Measurements from ENCODE around the gene PHACTR3. TPM values are rescaled to one million over a fixed set of nuclear protein-coding genes. Genes with fewer than 3 reads are reported as not detected.

The PHACTR3 gene
- total RNA-seq, 1 experiment from 2014 or later: 0.11 TPM

- ChIA-PET CTCF (no interaction called here), POLR2A (no interaction called here)
- TF ChIP-seq CTCF (IDR thresholded peaks at IDR 0.05; ENCODE audit: insufficient read depth in 1 of 2, low read depth in 1 of 2, low read length in 1 of 2, severe bottlenecking in 1 of 2, unreplicated experiment in 1 of 2): no peak
- Mint-ChIP-seq H3K27me3 (ENCODE audit: insufficient read depth, unreplicated experiment) (peaks cover 30% of the 10 kb centered on the region), H3K9me3 (ENCODE audit: unreplicated experiment) (no peaks in the 10 kb centered on the region), H3K4me1 (ENCODE audit: low read depth, unreplicated experiment) (no peaks in the 10 kb centered on the region), H3K4me3 (ENCODE audit: unreplicated experiment) (no peak overlapping the region), H3K27ac (ENCODE audit: unreplicated experiment) (no peak overlapping the region), H3K36me3 (ENCODE audit: insufficient read depth, unreplicated experiment) (no peaks in the 10 kb centered on the region)
- intact Hi-C loops (cut with micrococcal nuclease; ENCODE audit: unreplicated experiment): no loop called here
- Histone ChIP-seq H3K4me1 (no peaks in the 10 kb centered on the region), H3K4me3 (ENCODE audit: low read depth, low read length) (no peak overlapping the region), H3K27me3 (replicated peaks; ENCODE audit: control insufficient read depth, insufficient read depth, low read length) (no peaks in the 10 kb centered on the region; the same call in 1 of the 2 replicates), H3K36me3 (ENCODE audit: control insufficient read depth, insufficient read depth, low read length) (no peaks in the 10 kb centered on the region), H3K9me3 (no peaks in the 10 kb centered on the region)
- no TSS peak for BruUV-seq (replicated peaks)
- DNase-seq: no peak
Observed at GRCh38 chr20:59676851-59677182, 72.5 kb downstream of the PHACTR3 start.

- H3K27me3 Mint-ChIP-seq (ENCODE audit: insufficient read depth, unreplicated experiment): peaks cover 36% of the 10 kb centered on the region
- Histone ChIP-seq H3K9me3 (no peaks in the 10 kb centered on the region), H3K4me1 (no peaks in the 10 kb centered on the region), H3K4me3 (ENCODE audit: low read depth, low read length) (no peak overlapping the region), H3K27me3 (replicated peaks; ENCODE audit: control insufficient read depth, insufficient read depth, low read length) (no peaks in the 10 kb centered on the region; the same call in 1 of the 2 replicates), H3K36me3 (ENCODE audit: control insufficient read depth, insufficient read depth, low read length) (no peaks in the 10 kb centered on the region)
- no peak for DNase-seq
- no peak for TF ChIP-seq CTCF (IDR thresholded peaks at IDR 0.05; ENCODE audit: insufficient read depth in 1 of 2, low read depth in 1 of 2, low read length in 1 of 2, severe bottlenecking in 1 of 2, unreplicated experiment in 1 of 2)
- ChIA-PET POLR2A (no interaction called here), CTCF (no interaction called here)
- no peaks in the 10 kb centered on the region for H3K36me3 Mint-ChIP-seq (ENCODE audit: insufficient read depth, unreplicated experiment)
- H3K4me3 Mint-ChIP-seq (ENCODE audit: unreplicated experiment): no peak overlapping the region
- intact Hi-C loops (cut with micrococcal nuclease; ENCODE audit: unreplicated experiment): no loop called here
- BruUV-seq (replicated peaks): no TSS peak
- H3K27ac Mint-ChIP-seq (ENCODE audit: unreplicated experiment): no peak overlapping the region
- H3K4me1 Mint-ChIP-seq (ENCODE audit: low read depth, unreplicated experiment): no peaks in the 10 kb centered on the region
- no peaks in the 10 kb centered on the region for H3K9me3 Mint-ChIP-seq (ENCODE audit: unreplicated experiment)
Observed at GRCh38 chr20:59677586-59677985, 73.2 kb downstream of the PHACTR3 start.

GRCh38 chr20:59678288-59678687 lies 73.9 kb downstream of the PHACTR3 start:
- Histone ChIP-seq H3K9me3 (no peaks in the 10 kb centered on the region), H3K4me1 (no peaks in the 10 kb centered on the region), H3K27me3 (replicated peaks; ENCODE audit: control insufficient read depth, insufficient read depth, low read length) (no peaks in the 10 kb centered on the region; the same call in 1 of the 2 replicates), H3K4me3 (ENCODE audit: low read depth, low read length) (no peak overlapping the region), H3K36me3 (ENCODE audit: control insufficient read depth, insufficient read depth, low read length) (no peaks in the 10 kb centered on the region)
- no peak for TF ChIP-seq CTCF (IDR thresholded peaks at IDR 0.05; ENCODE audit: insufficient read depth in 1 of 2, low read depth in 1 of 2, low read length in 1 of 2, severe bottlenecking in 1 of 2, unreplicated experiment in 1 of 2)
- intact Hi-C loops (cut with micrococcal nuclease; ENCODE audit: unreplicated experiment): no loop called here
- ChIA-PET CTCF (no interaction called here), POLR2A (no interaction called here)
- Mint-ChIP-seq H3K27me3 (ENCODE audit: insufficient read depth, unreplicated experiment) (peaks cover 41% of the 10 kb centered on the region), H3K27ac (ENCODE audit: unreplicated experiment) (no peak overlapping the region), H3K4me1 (ENCODE audit: low read depth, unreplicated experiment) (no peaks in the 10 kb centered on the region), H3K36me3 (ENCODE audit: insufficient read depth, unreplicated experiment) (no peaks in the 10 kb centered on the region), H3K4me3 (ENCODE audit: unreplicated experiment) (no peak overlapping the region), H3K9me3 (ENCODE audit: unreplicated experiment) (no peaks in the 10 kb centered on the region)
- no peak for DNase-seq
- no TSS peak for BruUV-seq (replicated peaks)
